Measurements from ENCODE around the gene SLC38A10. TPM values are rescaled to one million over a fixed set of nuclear protein-coding genes. Genes with fewer than 3 reads are reported as not detected.

The SLC38A10 gene
- total RNA-seq, 1 experiment from 2014 or later: 121 TPM

GRCh38 chr17:81337476-81337879, 42.4 kb upstream of the SLC38A10 start:
- Mint-ChIP-seq H3K4me1 (ENCODE audit: low read depth, unreplicated experiment) (peaks cover 46% of the 10 kb centered on the region), H3K4me3 (ENCODE audit: low read depth, unreplicated experiment) (no peak overlapping the region), H3K36me3 (ENCODE audit: insufficient read depth, unreplicated experiment) (peaks cover 35% of the 10 kb centered on the region), H3K27ac (ENCODE audit: unreplicated experiment) (no peak overlapping the region), H3K9me3 (ENCODE audit: low read depth, unreplicated experiment) (no peaks in the 10 kb centered on the region), H3K27me3 (ENCODE audit: unreplicated experiment) (no peaks in the 10 kb centered on the region)
- intact Hi-C loops (cut with micrococcal nuclease; ENCODE audit: unreplicated experiment): no loop called here
- no peak for TF ChIP-seq CTCF (IDR thresholded peaks at IDR 0.05; ENCODE audit: unreplicated experiment)
- DNase-seq: peak; percentile 47
- BruUV-seq (replicated peaks): no TSS peak
- CTCF ChIA-PET: interaction anchor here (0.8 kb wide), 1 partner anchor 1737 kb away, joined by 3 read pairs; no protein-coding TSS in a partner anchor

- TF ChIP-seq CTCF (IDR thresholded peaks at IDR 0.05; ENCODE audit: unreplicated experiment): no peak
- H3K4me1 Mint-ChIP-seq (ENCODE audit: low read depth, unreplicated experiment): peaks cover 42% of the 10 kb centered on the region
Measured at GRCh38 chr17:81336930-81337325, 41.8 kb upstream of the SLC38A10 start.

GRCh38 chr17:81336296-81336929, 41.3 kb upstream of the SLC38A10 start:
- Mint-ChIP-seq H3K27ac (ENCODE audit: unreplicated experiment) (no peak overlapping the region), H3K9me3 (ENCODE audit: low read depth, unreplicated experiment) (no peaks in the 10 kb centered on the region), H3K27me3 (ENCODE audit: unreplicated experiment) (no peaks in the 10 kb centered on the region), H3K4me1 (ENCODE audit: low read depth, unreplicated experiment) (peaks cover 42% of the 10 kb centered on the region), H3K36me3 (ENCODE audit: insufficient read depth, unreplicated experiment) (peaks cover 28% of the 10 kb centered on the region), H3K4me3 (ENCODE audit: low read depth, unreplicated experiment) (no peak overlapping the region)
- intact Hi-C loops (cut with micrococcal nuclease; ENCODE audit: unreplicated experiment): no loop called here
- no peak for TF ChIP-seq CTCF (IDR thresholded peaks at IDR 0.05; ENCODE audit: unreplicated experiment)
- CTCF ChIA-PET: interaction anchor here (0.6 to 0.7 kb wide), 2 partner anchors 57 to 114 kb away, joined by 3 read pairs; partner anchors contain the start of gene CEP131
- BruUV-seq (replicated peaks): no TSS peak
- DNase-seq: no peak

More at GRCh38 chr17:81336930-81337325, 41.8 kb upstream of the SLC38A10 start:
- H3K9me3 Mint-ChIP-seq (ENCODE audit: low read depth, unreplicated experiment): no peaks in the 10 kb centered on the region
- no TSS peak for BruUV-seq (replicated peaks)
- H3K36me3 Mint-ChIP-seq (ENCODE audit: insufficient read depth, unreplicated experiment): peaks cover 29% of the 10 kb centered on the region
- H3K27ac Mint-ChIP-seq (ENCODE audit: unreplicated experiment): no peak overlapping the region
- CTCF ChIA-PET: interaction anchor here (0.6 kb wide), 1 partner anchor 114 kb away, joined by 3 read pairs; the partner anchor contains the start of gene CEP131
- no peak overlapping the region for H3K4me3 Mint-ChIP-seq (ENCODE audit: low read depth, unreplicated experiment)
- DNase-seq: no peak
- intact Hi-C loops (cut with micrococcal nuclease; ENCODE audit: unreplicated experiment): no loop called here
- no peaks in the 10 kb centered on the region for H3K27me3 Mint-ChIP-seq (ENCODE audit: unreplicated experiment)

GRCh38 chr17:81335773-81336157, 40.7 kb upstream of the SLC38A10 start:
- DNase-seq: no peak
- Mint-ChIP-seq H3K4me1 (ENCODE audit: low read depth, unreplicated experiment) (peaks cover 44% of the 10 kb centered on the region), H3K36me3 (ENCODE audit: insufficient read depth, unreplicated experiment) (peaks cover 25% of the 10 kb centered on the region), H3K27me3 (ENCODE audit: unreplicated experiment) (no peaks in the 10 kb centered on the region), H3K4me3 (ENCODE audit: low read depth, unreplicated experiment) (no peak overlapping the region), H3K27ac (ENCODE audit: unreplicated experiment) (no peak overlapping the region), H3K9me3 (ENCODE audit: low read depth, unreplicated experiment) (no peaks in the 10 kb centered on the region)
- no peak for TF ChIP-seq CTCF (IDR thresholded peaks at IDR 0.05; ENCODE audit: unreplicated experiment)
- CTCF ChIA-PET: interaction anchor here (0.7 kb wide), 1 partner anchor 57 kb away, joined by 3 read pairs; no protein-coding TSS in a partner anchor
- intact Hi-C loops (cut with micrococcal nuclease; ENCODE audit: unreplicated experiment): no loop called here
- no TSS peak for BruUV-seq (replicated peaks)

All from Calu3 (cell line).